NCI-H1436 treated with DMSO at 0.1 percent for 48 hours (cell line): ENCODE measurements around the gene BBC3.
"Not testable (repeated sequence)": the region's sequence is repeated elsewhere in the genome, so short reads cannot be mapped to it uniquely, and the experiment has no call there.

Experiments
- DNase-seq: peaks from one replicate; lab custom pipeline; 2025; lab: John Stamatoyannopoulos, UW

The BBC3 gene

GRCh38 chr19:47258434-47258833, 27.4 kb upstream of the BBC3 start:
- no peak for DNase-seq

- DNase-seq = no peak
Observed at GRCh38 chr19:47257411-47258169, 26.6 kb upstream of the BBC3 start.

GRCh38 chr19:47256693-47257410, 25.9 kb upstream of the BBC3 start:
- DNase-seq = peak; percentile 85

- DNase-seq = peak; percentile 88
Observed at GRCh38 chr19:47255879-47256692, 25.1 kb upstream of the BBC3 start, which contains the start of gene CCDC9. TSS of gene CCDC9 (plus strand) at chr19:47256525. CDS start at chr19:47258401, 1,876 bp downstream.

- DNase-seq = no peak
Observed at GRCh38 chr19:47253970-47254369, 23.0 kb upstream of the BBC3 start.

- no peak for DNase-seq
Observed at GRCh38 chr19:47253467-47253881, 22.5 kb upstream of the BBC3 start.

GRCh38 chr19:47253016-47253415, 22.0 kb upstream of the BBC3 start:
- DNase-seq = not testable (repeated sequence)

GRCh38 chr19:47247308-47247990, 16.4 kb upstream of the BBC3 start:
- DNase-seq = no peak

- peak; percentile 58 for DNase-seq
Observed at GRCh38 chr19:47243776-47244547, 13.0 kb upstream of the BBC3 start.

GRCh38 chr19:47243364-47243775, 12.4 kb upstream of the BBC3 start:
- DNase-seq = no peak

- no peak for DNase-seq
Observed at GRCh38 chr19:47241919-47242577, 11.0 kb upstream of the BBC3 start.

- DNase-seq = peak; percentile 46
Observed at GRCh38 chr19:47240996-47241918, 10.3 kb upstream of the BBC3 start.

GRCh38 chr19:47240556-47240955, 9.6 kb upstream of the BBC3 start:
- no peak for DNase-seq

GRCh38 chr19:47239610-47240296, 8.8 kb upstream of the BBC3 start:
- peak; percentile 38 for DNase-seq

GRCh38 chr19:47239152-47239551, 8.2 kb upstream of the BBC3 start:
- no peak for DNase-seq

- no peak for DNase-seq
Observed at GRCh38 chr19:47236072-47236675, 5.2 kb upstream of the BBC3 start.

GRCh38 chr19:47232422-47233211, 1.6 kb upstream of the BBC3 start:
- no peak for DNase-seq
